ENCODE results near the gene AGBL3.
"Not testable (repeated sequence)": the region's sequence is repeated elsewhere in the genome, so short reads cannot be mapped to it uniquely, and the experiment has no call there.

AGBL3 gene

DNA sequence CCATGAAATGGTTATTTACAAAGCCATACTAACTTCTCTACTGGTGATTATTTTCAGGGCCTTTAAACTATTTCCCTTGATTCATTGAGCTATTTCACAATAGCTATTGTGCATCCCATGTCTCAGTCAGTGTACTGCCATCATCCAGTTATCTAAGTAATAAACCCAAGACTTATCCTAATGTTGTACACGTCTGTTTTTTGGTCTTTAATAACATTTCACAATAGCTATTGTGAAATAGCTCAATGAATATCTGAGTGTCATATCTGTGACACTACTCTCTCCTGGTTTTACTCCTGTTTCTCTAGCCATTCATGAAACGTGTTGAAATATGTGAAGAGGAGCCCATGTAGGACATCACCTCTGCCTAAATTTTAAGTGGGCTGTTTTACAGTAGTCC is 125.1 kb downstream of the AGBL3 start:
- TF ChIP-seq, protein P1, sequence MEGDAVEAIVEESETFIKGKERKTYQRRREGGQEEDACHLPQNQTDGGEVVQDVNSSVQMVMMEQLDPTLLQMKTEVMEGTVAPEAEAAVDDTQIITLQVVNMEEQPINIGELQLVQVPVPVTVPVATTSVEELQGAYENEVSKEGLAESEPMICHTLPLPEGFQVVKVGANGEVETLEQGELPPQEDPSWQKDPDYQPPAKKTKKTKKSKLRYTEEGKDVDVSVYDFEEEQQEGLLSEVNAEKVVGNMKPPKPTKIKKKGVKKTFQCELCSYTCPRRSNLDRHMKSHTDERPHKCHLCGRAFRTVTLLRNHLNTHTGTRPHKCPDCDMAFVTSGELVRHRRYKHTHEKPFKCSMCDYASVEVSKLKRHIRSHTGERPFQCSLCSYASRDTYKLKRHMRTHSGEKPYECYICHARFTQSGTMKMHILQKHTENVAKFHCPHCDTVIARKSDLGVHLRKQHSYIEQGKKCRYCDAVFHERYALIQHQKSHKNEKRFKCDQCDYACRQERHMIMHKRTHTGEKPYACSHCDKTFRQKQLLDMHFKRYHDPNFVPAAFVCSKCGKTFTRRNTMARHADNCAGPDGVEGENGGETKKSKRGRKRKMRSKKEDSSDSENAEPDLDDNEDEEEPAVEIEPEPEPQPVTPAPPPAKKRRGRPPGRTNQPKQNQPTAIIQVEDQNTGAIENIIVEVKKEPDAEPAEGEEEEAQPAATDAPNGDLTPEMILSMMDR (IDR thresholded peaks at IDR 0.05; ENCODE audit: low read depth, low read length): no peak
- DNase-seq (ENCODE audit: extremely low read depth, low read depth): no peak

DNA sequence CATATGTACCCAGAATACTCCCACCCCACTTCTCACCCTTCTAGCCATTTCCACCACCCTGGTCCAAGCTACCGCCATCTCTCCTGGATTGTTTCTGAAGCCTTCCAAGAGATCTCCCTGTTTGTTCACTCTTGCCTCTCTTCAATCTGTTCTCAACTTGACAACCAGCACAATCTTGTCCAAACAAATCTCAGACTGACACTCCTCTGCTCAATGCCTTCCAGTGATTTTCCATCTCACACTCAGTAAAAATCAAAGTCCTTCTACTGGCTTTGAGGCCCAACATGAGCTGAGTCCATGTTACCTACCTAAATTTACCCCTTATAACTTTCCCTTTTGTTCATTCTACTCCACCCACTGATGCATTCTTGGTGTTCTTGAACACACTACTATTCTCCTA is 128.3 kb downstream of the AGBL3 start:
- TF ChIP-seq, protein P1 (IDR thresholded peaks at IDR 0.05; ENCODE audit: low read depth, low read length): no peak
- no peak for DNase-seq (ENCODE audit: extremely low read depth, low read depth)

GRCh38 chr7:135117096-135117495 is 130.8 kb downstream of the AGBL3 start:
- no peak for DNase-seq (ENCODE audit: extremely low read depth, low read depth)
- TF ChIP-seq, protein P1 (IDR thresholded peaks at IDR 0.05; ENCODE audit: low read depth, low read length): no peak

- TF ChIP-seq, protein P1 (IDR thresholded peaks at IDR 0.05; ENCODE audit: low read depth, low read length): no peak
- DNase-seq (ENCODE audit: extremely low read depth, low read depth): no peak
Measured at GRCh38 chr7:135121868-135122267, 135.6 kb downstream of the AGBL3 start.

DNA sequence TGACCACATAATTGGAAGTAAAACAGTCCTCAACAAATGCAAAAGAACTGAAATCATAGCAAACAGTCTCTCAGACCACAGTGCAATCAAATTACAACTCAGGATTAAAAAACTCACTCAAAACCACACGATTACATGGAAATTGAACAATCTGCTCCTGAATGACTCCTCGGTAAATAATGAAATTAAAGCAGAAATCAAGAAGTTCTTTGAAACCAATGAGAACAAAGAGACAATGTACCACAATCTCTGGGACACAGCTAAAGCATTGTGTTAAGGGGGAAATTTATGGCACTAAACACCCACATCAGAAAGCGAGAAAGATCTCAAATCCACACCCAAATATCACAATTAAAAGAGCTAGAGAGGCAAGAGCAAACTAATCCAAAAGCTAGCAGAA is 138.3 kb downstream of the AGBL3 start:
- DNase-seq (ENCODE audit: extremely low read depth, low read depth): not testable (repeated sequence)

- no peak for DNase-seq (ENCODE audit: extremely low read depth, low read depth)
- TF ChIP-seq, protein P1 (IDR thresholded peaks at IDR 0.05; ENCODE audit: low read depth, low read length): no peak
Measured at GRCh38 chr7:135128931-135129330, 142.6 kb downstream of the AGBL3 start.

- DNase-seq (ENCODE audit: extremely low read depth, low read depth): no peak
- TF ChIP-seq, protein P1 (IDR thresholded peaks at IDR 0.05; ENCODE audit: low read depth, low read length): no peak
Measured at GRCh38 chr7:135129579-135129978, 143.3 kb downstream of the AGBL3 start.

DNA sequence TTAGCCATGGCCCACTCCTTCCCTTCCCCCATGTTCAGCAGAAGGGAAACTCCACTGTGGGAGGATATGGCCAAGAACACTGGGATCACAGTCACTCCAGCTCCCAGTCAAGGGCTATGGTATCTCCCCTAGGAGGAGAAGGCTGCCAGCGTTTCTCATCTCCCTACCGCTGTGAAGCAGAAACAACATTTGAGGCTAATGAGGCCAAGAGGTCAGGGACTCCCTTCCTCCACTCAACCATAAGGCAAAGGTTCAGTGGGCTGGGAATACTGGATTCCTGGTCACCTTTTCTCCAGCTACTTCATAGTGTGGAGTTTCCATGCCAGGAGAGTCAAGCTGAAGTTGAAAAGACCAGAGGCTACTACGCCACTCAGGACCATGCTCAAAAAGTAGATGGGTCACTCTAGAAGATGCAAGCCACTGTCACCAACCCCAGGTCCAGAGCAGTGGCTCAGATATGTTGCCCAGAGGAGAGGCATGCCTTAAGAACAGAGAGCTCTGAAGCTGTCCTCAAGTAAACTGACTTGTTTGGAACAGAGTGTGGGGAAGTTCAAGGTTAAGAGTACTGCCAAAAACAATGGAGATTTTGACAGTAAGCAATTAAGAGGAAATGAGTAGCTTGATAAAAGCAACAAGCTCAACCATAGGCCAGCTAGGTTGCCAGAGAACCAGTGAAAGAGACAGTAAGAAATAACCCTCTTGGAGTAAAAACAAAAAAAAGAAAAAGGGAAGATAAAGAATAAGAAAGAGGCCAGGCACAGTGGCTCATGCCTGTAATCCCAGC is 157.8 kb downstream of the AGBL3 start:
- TF ChIP-seq, protein P1 (IDR thresholded peaks at IDR 0.05; ENCODE audit: low read depth, low read length): no peak
- DNase-seq (ENCODE audit: extremely low read depth, low read depth): no peak
